SH-SY5Y (cell line): ENCODE measurements around the gene ATXN1L.

Experiments used
- GATA2 ChIP-seq: IDR thresholded peaks from 2 replicates; pipeline ENCODE4 v1.6.1; 2011; ENCODE audit warnings: mild to moderate bottlenecking, low read depth, low read length
- GATA3 ChIP-seq: IDR thresholded peaks from 2 replicates; pipeline ENCODE4 v1.6.1; 2011; ENCODE audit warnings: low read depth, mild to moderate bottlenecking, low read length, moderate library complexity

DNA sequence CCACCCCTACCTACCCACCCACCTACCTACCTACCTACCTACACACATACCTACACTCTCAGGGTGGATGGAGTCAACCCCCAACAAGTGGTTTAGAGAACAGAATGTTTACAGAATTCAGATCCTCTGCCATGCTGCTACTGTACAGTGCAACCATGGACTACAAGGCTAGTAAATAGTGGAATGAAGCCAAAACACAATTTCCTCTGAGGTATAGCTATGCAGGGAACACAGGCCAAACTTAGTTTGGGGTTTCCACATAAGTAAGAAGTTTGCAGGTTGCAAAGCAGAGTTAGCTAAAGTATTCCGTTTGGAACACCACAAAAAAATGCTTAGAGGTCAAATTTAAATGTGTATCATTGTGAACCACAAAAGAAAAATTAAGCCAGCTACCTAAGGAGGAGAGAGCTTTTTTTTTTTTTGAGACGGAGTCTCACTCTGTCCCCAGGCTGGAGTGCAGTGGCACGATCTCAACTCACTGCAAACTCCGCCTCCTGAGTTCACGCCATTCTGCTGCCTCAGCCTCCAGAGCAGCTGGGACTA, 34.4 kb upstream of the ATXN1L start:
- TF ChIP-seq GATA2 = no peak
- no peak for TF ChIP-seq GATA3
